Measurements from ENCODE around the gene CFAP99. TPM values are rescaled to one million over a fixed set of nuclear protein-coding genes. Genes with fewer than 3 reads are reported as not detected.

CFAP99 gene
- total and polyA plus RNA-seq, 2 donors (not counting 1 experiment from before 2014, with no cell fraction given) = under 0.01 TPM; not detected in 1

DNA sequence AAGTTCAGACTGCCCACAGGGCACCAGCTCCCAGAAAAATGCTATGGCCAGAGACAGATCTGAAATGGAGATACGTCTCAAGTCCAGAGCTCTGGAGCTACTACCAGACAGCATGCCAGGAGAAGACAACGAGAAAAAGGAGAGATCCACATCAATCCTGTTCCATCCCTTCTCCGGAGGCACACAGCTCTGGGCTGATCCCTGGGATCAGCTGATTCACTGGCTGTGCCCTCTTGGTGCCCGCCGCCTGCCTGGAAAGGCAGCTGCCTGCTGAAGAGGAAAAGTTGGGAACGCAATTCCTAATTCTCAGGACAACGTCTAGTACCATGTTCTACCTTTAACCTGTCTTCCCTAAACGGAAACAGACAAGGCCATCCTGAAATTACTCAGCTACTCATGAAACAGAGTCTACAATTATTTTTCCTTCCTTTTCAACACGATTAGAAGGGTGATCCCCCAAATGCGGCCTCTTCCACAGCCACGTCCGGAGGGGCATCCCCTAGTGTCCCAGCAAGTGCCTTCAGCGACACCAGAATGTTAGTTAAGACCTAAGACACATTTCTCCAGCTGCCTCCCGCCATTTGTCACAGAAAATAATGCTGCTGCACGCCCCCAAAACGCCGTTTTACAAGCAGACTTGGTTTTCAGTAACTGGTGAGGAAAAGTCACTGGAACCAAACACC, 2.7 kb upstream of the CFAP99 start:
- peaks cover 17% of the 10 kb centered on the region for H3K27me3 ChIP-seq (ENCODE audit: control insufficient read depth, insufficient read depth, low read length)
- no peak for DNase-seq (ENCODE audit: low read depth in 2 of 2)
- H3K36me3 ChIP-seq (ENCODE audit: control insufficient read depth, insufficient read depth, low read length) = no peaks in the 10 kb centered on the region
- no peak overlapping the region for H3K9ac ChIP-seq (ENCODE audit: insufficient read depth, low read length)
- no peak overlapping the region for H2AFZ ChIP-seq (ENCODE audit: low read length)
- H3K4me2 ChIP-seq (ENCODE audit: extremely low read depth, insufficient read depth, low read length) = peak overlapping the region; percentile 87
- H3K9me3 ChIP-seq (ENCODE audit: control insufficient read depth, insufficient read depth, low read depth, low read length) = no peaks in the 10 kb centered on the region
- H3K79me2 ChIP-seq (ENCODE audit: control insufficient read depth, insufficient read depth, low read length) = peaks cover 13% of the 10 kb centered on the region
- peak overlapping the region in 1 of 4 experiments; percentile 62 for H3K4me3 ChIP-seq (replicated peaks in 1 of 4; ENCODE audit: control extremely low read depth in 1 of 4, insufficient read depth in 1 of 4, low read depth in 3 of 4, low read length in 4 of 4)
- TF ChIP-seq, protein P1, sequence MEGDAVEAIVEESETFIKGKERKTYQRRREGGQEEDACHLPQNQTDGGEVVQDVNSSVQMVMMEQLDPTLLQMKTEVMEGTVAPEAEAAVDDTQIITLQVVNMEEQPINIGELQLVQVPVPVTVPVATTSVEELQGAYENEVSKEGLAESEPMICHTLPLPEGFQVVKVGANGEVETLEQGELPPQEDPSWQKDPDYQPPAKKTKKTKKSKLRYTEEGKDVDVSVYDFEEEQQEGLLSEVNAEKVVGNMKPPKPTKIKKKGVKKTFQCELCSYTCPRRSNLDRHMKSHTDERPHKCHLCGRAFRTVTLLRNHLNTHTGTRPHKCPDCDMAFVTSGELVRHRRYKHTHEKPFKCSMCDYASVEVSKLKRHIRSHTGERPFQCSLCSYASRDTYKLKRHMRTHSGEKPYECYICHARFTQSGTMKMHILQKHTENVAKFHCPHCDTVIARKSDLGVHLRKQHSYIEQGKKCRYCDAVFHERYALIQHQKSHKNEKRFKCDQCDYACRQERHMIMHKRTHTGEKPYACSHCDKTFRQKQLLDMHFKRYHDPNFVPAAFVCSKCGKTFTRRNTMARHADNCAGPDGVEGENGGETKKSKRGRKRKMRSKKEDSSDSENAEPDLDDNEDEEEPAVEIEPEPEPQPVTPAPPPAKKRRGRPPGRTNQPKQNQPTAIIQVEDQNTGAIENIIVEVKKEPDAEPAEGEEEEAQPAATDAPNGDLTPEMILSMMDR (conservative IDR thresholded peaks at IDR 0.05 in 1 of 2, IDR thresholded peaks at IDR 0.05 in 1 of 2; ENCODE audit: low read depth in 1 of 2, low read length in 2 of 2) = no peak
- no peak for TF ChIP-seq EZH2 (IDR thresholded peaks at IDR 0.05; ENCODE audit: low read length, missing control alignments)
- H4K20me1 ChIP-seq (ENCODE audit: control insufficient read depth, extremely low read depth, insufficient read depth, low read length) = no peaks in the 10 kb centered on the region
- H3K4me1 ChIP-seq (ENCODE audit: control insufficient read depth, extremely low read depth, insufficient read depth, low read length) = peaks cover 14% of the 10 kb centered on the region
- H3K27ac ChIP-seq (ENCODE audit: insufficient read depth, low read length) = no peak overlapping the region

DNA sequence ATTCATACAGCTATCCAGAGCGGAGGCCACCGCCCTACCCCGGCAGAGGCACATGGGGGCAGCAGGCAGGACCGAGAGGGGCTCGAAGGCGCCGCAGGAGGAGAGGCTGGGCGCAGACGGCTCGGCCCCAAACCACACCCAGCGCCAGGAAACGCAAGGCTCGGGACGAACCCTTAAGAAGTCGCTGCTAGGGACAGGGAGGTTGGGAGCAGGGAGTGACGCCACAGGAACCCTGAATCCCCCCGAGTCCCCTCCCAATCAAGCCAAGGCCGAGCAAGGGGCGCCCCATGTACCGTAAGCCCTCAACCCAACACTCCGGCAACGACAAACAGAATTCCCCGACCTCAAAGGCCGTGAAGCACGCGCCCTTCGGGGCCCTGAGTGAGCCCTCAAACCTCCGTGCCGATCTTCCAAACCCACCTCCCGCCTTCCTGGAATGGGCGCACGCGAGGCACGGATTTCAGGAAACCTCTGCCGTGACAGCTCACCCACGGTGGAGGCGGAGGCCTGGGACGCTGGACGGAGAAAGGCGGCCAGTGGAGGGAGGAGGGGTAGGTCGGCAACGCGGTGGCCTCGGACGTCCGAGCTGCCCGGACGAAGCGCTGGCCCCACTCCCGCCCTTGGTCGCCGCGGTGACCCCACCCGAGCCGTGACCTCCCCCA, 2.1 kb upstream of the CFAP99 start:
- DNase-seq (ENCODE audit: low read depth in 2 of 2) = peak in 1 of 2 donors; percentile 9
- no peaks in the 10 kb centered on the region for H3K36me3 ChIP-seq (ENCODE audit: control insufficient read depth, insufficient read depth, low read length)
- H3K27me3 ChIP-seq (ENCODE audit: control insufficient read depth, insufficient read depth, low read length) = peaks cover 17% of the 10 kb centered on the region
- H3K4me2 ChIP-seq (ENCODE audit: extremely low read depth, insufficient read depth, low read length) = peak overlapping the region; percentile 87
- TF ChIP-seq, protein P1 (conservative IDR thresholded peaks at IDR 0.05 in 1 of 2, IDR thresholded peaks at IDR 0.05 in 1 of 2; ENCODE audit: low read depth in 1 of 2, low read length in 2 of 2) = no peak
- peak; percentile 53 for TF ChIP-seq EZH2 (IDR thresholded peaks at IDR 0.05; ENCODE audit: low read length, missing control alignments)
- H3K9me3 ChIP-seq (ENCODE audit: control insufficient read depth, insufficient read depth, low read depth, low read length) = no peaks in the 10 kb centered on the region
- peaks cover 9% of the 10 kb centered on the region for H3K79me2 ChIP-seq (ENCODE audit: control insufficient read depth, insufficient read depth, low read length)
- H3K4me3 ChIP-seq (replicated peaks in 1 of 4; ENCODE audit: control extremely low read depth in 1 of 4, insufficient read depth in 1 of 4, low read depth in 3 of 4, low read length in 4 of 4) = peak overlapping the region; percentile 24 to 62 (median 47)
- peak overlapping the region; percentile 39 for H3K27ac ChIP-seq (ENCODE audit: insufficient read depth, low read length)
- peak overlapping the region; percentile 47 for H2AFZ ChIP-seq (ENCODE audit: low read length)
- H3K4me1 ChIP-seq (ENCODE audit: control insufficient read depth, extremely low read depth, insufficient read depth, low read length) = peaks cover 14% of the 10 kb centered on the region
- no peaks in the 10 kb centered on the region for H4K20me1 ChIP-seq (ENCODE audit: control insufficient read depth, extremely low read depth, insufficient read depth, low read length)
- peak overlapping the region; percentile 16 for H3K9ac ChIP-seq (ENCODE audit: insufficient read depth, low read length)

- Histone ChIP-seq H4K20me1 (ENCODE audit: control insufficient read depth, extremely low read depth, insufficient read depth, low read length) (no peaks in the 10 kb centered on the region), H3K27me3 (ENCODE audit: control insufficient read depth, insufficient read depth, low read length) (peaks cover 17% of the 10 kb centered on the region)
- DNase-seq (ENCODE audit: low read depth in 2 of 2) = no peak
Measured at GRCh38 chr4:2417226-2417764, 1.5 kb upstream of the CFAP99 start.

More at GRCh38 chr4:2417226-2417764, 1.5 kb upstream of the CFAP99 start:
- Histone ChIP-seq H3K4me3 (replicated peaks in 1 of 4; ENCODE audit: control extremely low read depth in 1 of 4, insufficient read depth in 1 of 4, low read depth in 3 of 4, low read length in 4 of 4) (peak overlapping the region; percentile 37 to 62 (median 57)), H2AFZ (ENCODE audit: low read length) (no peak overlapping the region), H3K36me3 (ENCODE audit: control insufficient read depth, insufficient read depth, low read length) (no peaks in the 10 kb centered on the region), H3K4me1 (ENCODE audit: control insufficient read depth, extremely low read depth, insufficient read depth, low read length) (peaks cover 12% of the 10 kb centered on the region), H3K9me3 (ENCODE audit: control insufficient read depth, insufficient read depth, low read depth, low read length) (no peaks in the 10 kb centered on the region), H3K79me2 (ENCODE audit: control insufficient read depth, insufficient read depth, low read length) (peaks cover 5% of the 10 kb centered on the region), H3K9ac (ENCODE audit: insufficient read depth, low read length) (peak overlapping the region; percentile 34), H3K4me2 (ENCODE audit: extremely low read depth, insufficient read depth, low read length) (peak overlapping the region; percentile 87), H3K27ac (ENCODE audit: insufficient read depth, low read length) (peak overlapping the region; percentile 46)
- TF ChIP-seq, protein P1 (conservative IDR thresholded peaks at IDR 0.05 in 1 of 2, IDR thresholded peaks at IDR 0.05 in 1 of 2; ENCODE audit: low read depth in 1 of 2, low read length in 2 of 2) = no peak
- no peak for TF ChIP-seq EZH2 (IDR thresholded peaks at IDR 0.05; ENCODE audit: low read length, missing control alignments)

All from fibroblast of lung (primary cell).